ENCODE data around the gene HOXD11.

The HOXD11 gene

DNA sequence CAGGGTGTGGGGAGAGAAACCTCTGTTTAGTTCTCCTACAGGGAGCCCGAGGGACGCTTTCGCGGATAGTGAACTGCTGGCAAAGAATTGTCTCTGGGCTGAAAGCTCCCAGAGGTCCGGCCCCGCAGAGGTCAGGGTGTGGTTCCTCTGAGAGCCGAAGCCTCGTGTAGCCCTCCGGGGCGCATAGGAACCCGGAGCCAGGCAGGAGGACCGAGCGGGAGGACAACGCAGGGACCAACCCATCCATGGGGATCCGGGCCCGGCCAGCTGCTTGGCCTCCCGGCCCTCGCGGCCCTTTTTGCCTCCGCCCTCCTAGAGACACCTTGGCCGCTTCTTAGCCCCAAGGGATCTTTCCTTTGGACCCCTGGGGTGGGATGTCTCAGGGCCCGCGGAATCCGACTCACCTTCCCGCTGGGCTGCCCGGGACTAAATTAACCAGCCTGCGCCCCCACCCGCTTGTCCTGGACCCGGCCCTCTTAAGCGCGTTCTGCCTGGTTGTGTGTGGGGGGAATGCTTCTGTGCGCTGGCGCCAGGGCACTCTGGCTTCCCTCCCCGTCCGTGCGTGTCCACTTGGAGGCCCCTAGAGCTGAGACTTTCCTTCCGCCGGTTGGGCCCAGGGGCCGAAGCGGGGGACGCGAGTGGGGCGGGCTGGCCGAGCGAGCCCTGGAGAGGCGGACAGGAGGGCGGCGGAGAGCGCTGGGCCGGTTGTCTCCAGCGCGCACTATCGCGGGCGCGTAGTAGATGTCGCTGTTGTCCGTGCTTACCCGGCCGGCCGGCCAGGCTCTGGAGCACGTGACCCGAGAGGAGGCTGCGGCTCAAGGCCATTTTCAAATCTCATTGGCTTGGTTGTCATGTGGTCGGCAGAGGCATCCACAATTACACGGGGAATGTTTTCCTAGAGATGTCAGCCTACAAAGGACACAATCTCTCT is 9.1 kb downstream of the HOXD11 start, which contains the start of gene HOXD10:
TSS of gene HOXD10 (plus strand) at position 896 of the 931 bp plus-strand sequence. CDS start 56 bp downstream, outside the sequence.
- TF ChIP-seq, protein P1, sequence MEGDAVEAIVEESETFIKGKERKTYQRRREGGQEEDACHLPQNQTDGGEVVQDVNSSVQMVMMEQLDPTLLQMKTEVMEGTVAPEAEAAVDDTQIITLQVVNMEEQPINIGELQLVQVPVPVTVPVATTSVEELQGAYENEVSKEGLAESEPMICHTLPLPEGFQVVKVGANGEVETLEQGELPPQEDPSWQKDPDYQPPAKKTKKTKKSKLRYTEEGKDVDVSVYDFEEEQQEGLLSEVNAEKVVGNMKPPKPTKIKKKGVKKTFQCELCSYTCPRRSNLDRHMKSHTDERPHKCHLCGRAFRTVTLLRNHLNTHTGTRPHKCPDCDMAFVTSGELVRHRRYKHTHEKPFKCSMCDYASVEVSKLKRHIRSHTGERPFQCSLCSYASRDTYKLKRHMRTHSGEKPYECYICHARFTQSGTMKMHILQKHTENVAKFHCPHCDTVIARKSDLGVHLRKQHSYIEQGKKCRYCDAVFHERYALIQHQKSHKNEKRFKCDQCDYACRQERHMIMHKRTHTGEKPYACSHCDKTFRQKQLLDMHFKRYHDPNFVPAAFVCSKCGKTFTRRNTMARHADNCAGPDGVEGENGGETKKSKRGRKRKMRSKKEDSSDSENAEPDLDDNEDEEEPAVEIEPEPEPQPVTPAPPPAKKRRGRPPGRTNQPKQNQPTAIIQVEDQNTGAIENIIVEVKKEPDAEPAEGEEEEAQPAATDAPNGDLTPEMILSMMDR (IDR thresholded peaks at IDR 0.05; ENCODE audit: low read depth, low read length), result peak; percentile 45
- peak; percentile 85 for DNase-seq
- peaks cover 13% of the 10 kb centered on the region for H3K27me3 ChIP-seq
- H3K4me3 ChIP-seq (ENCODE audit: low read depth, low read length), result peak within 1 kb of the TSS; percentile 59
- no peaks in the 10 kb centered on the region; the same call in 1 of the 2 replicates for H3K36me3 ChIP-seq
- no peaks in the 10 kb centered on the region for H3K9me3 ChIP-seq
- H3K4me1 ChIP-seq, result 0 out of 2 replicates have a peak, but pooled peaks cover 3% of the 10 kb centered on the region

DNA sequence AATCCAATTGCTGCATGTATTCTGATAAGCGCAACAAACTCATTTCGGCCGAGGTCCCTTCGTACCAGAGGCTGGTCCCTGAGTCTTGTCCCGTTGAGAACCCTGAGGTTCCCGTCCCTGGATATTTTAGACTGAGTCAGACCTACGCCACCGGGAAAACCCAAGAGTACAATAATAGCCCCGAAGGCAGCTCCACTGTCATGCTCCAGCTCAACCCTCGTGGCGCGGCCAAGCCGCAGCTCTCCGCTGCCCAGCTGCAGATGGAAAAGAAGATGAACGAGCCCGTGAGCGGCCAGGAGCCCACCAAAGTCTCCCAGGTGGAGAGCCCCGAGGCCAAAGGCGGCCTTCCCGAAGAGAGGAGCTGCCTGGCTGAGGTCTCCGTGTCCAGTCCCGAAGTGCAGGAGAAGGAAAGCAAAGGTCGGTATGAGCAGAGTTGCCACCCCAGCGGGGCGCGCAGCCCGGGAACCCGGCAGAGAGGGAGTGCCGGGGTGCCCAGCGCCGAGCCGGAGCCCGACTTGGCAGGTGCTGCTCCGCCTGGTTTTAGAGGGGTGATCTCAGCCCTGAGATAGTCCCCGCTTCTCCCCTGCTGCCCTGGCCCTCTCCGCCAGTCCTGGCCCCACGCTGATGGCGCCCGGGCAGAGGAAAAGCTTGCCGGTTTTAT is 10.2 kb downstream of the HOXD11 start:
- Histone ChIP-seq H3K4me3 (ENCODE audit: low read depth, low read length) (peak overlapping the region; percentile 56), H3K27me3 (peaks cover 8% of the 10 kb centered on the region), H3K36me3 (no peaks in the 10 kb centered on the region; the same call in 1 of the 2 replicates), H3K4me1 (0 out of 2 replicates have a peak, but pooled peaks cover 3% of the 10 kb centered on the region), H3K9me3 (no peaks in the 10 kb centered on the region)
- no peak for DNase-seq
- TF ChIP-seq, protein P1 (IDR thresholded peaks at IDR 0.05; ENCODE audit: low read depth, low read length), result no peak

DNA sequence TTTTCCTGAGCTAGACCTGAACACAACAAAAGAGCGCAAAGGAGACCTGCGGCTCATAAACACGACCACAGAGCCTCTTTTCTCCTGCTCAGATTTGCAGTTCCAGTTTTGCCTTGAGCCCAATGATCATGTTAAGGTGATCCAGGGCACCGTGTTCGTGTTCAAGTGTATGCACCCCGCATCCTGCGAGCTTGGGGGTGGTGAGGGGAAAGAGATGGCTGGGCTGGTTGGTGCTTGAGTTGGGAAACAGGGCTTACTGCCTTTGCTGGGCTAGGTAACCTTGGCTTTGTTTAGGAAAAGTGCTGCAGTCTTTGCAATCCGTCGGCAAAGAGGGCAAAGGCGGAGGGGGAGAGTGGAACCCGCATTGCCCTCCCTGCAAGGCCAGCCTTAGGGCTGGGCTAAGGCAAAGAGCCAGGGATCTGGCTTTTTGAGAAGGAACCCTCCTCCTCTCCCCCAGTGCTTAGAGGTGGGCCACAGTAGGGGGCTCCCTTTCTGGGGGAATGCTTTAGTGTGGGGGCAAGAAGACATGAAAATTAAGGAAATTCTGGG is 10.8 kb downstream of the HOXD11 start:
- H3K36me3 ChIP-seq, result no peaks in the 10 kb centered on the region; the same call in 1 of the 2 replicates
- TF ChIP-seq, protein P1 (IDR thresholded peaks at IDR 0.05; ENCODE audit: low read depth, low read length), result no peak
- 0 out of 2 replicates have a peak, but pooled peaks cover 3% of the 10 kb centered on the region for H3K4me1 ChIP-seq
- peak overlapping the region; percentile 56 for H3K4me3 ChIP-seq (ENCODE audit: low read depth, low read length)
- DNase-seq, result no peak
- H3K9me3 ChIP-seq, result no peaks in the 10 kb centered on the region
- H3K27me3 ChIP-seq, result peaks cover 5% of the 10 kb centered on the region; the same call in 1 of the 2 replicates

DNA sequence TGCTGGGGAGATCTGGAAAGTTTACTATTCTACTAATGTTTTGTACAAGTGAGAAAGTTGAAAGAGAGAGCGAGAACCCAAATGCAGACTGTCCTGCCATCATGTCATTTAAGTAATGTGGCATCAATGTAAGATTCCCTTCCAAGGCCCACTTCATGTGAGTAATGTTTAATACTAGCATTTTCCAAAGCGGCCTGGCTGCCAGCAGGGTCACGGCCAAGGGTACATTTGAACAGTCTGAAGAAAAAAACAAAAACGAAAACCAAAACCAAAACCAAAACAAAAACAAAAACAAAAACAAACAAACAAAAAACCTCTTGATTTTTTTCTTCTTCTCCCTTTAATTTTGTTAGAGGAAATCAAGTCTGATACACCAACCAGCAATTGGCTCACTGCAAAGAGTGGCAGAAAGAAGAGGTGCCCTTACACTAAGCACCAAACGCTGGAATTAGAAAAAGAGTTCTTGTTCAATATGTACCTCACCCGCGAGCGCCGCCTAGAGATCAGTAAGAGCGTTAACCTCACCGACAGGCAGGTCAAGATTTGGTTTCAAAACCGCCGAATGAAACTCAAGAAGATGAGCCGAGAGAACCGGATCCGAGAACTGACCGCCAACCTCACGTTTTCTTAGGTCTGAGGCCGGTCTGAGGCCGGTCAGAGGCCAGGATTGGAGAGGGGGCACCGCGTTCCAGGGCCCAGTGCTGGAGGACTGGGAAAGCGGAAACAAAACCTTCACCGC is 11.7 kb downstream of the HOXD11 start:
- Histone ChIP-seq H3K4me1 (0 out of 2 replicates have a peak, but pooled peaks cover 3% of the 10 kb centered on the region), H3K27me3 (peaks cover 5% of the 10 kb centered on the region; the same call in 1 of the 2 replicates), H3K4me3 (ENCODE audit: low read depth, low read length) (peak overlapping the region; percentile 47), H3K9me3 (no peaks in the 10 kb centered on the region), H3K36me3 (no peaks in the 10 kb centered on the region; the same call in 1 of the 2 replicates)
- peak; percentile 60 for DNase-seq
- TF ChIP-seq, protein P1 (IDR thresholded peaks at IDR 0.05; ENCODE audit: low read depth, low read length), result peak; percentile 67

DNA sequence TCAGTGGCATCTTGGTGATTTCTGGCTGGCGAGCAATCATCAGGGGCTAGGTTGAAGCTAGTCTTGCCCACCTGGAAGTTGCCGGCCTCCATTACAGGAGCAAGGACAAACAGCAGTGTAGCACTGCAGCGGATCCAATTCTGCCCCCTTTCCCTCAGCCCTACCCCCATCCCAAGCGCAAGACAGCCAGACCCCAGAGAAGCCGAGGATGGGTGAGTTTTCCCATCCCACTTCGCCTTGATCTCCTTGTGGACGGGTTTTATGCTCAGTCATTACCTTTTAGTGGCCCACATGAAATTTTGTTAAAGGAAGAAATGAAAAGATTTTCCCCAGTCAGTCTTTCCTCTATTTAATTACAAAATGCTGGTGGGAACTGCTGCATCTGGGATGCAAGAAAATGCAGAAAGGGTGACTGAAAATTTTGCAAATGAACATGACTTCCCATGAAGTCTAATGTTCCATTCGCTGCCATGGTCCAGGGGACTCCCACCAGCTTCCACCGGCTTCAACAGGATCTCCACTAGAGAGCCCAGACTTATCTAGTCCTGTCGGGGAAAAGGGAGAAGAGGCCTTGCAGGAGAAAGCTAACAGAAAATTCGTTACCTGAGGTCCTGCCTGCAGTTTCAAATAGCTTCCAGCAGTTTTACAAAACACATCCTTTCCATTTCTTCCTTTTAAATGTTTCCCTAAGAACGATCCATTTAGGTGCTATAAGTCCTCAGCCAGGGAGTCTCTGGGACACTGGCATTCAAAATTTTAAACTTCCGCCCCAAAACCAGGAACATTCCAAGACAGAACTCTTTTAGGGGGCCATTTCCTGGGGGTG is 13.5 kb downstream of the HOXD11 start:
- Histone ChIP-seq H3K9me3 (no peaks in the 10 kb centered on the region), H3K27me3 (peaks cover 5% of the 10 kb centered on the region; the same call in 1 of the 2 replicates), H3K4me1 (0 out of 2 replicates have a peak, but pooled peaks cover 3% of the 10 kb centered on the region)

More for the DNA sequence above, 13.5 kb downstream of the HOXD11 start:
- Histone ChIP-seq H3K36me3 (no peaks in the 10 kb centered on the region; the same call in 1 of the 2 replicates), H3K4me3 (ENCODE audit: low read depth, low read length) (no peak overlapping the region)
- TF ChIP-seq, protein P1 (IDR thresholded peaks at IDR 0.05; ENCODE audit: low read depth, low read length), result no peak
- DNase-seq, result no peak

Data from BE2C (cell line).